ENCODE data around the gene FNTB.

GRCh38 chr14:64956697-64957406 lies 29.8 kb upstream of the FNTB start:
- no peak for TF ChIP-seq POLR2AphosphoS5 (IDR thresholded peaks at IDR 0.05; ENCODE audit: low read depth, low read length)
- TF ChIP-seq TAF1 (IDR thresholded peaks at IDR 0.05; ENCODE audit: borderline replicate concordance, low read depth, low read length), result no peak
- TF ChIP-seq POLR2A (IDR thresholded peaks at IDR 0.05; ENCODE audit: low read depth, low read length), result no peak
